NCI-H2107 (cell line): Measurements from ENCODE around the gene RALGAPA1.

Source experiments
- DNase-seq: peaks from one replicate; lab custom pipeline; 2025; lab: John Stamatoyannopoulos, UW

Gene RALGAPA1

GRCh38 chr14:35535483-35536112 is 273.5 kb downstream of the RALGAPA1 start:
- no peak for DNase-seq

GRCh38 chr14:35534873-35535482 is 274.1 kb downstream of the RALGAPA1 start:
- DNase-seq, result no peak

- no peak for DNase-seq
These were observed 274.8 kb downstream of the RALGAPA1 start for GRCh38 chr14:35534208-35534872.

GRCh38 chr14:35533357-35534207 is 275.5 kb downstream of the RALGAPA1 start, which contains the start of gene INSM2:
Gene INSM2 (plus strand): TSS chr14:35534164. CDS start chr14:35534253, 89 bp downstream.
- DNase-seq, result peak; percentile 74

GRCh38 chr14:35532783-35533356 is 276.2 kb downstream of the RALGAPA1 start:
- DNase-seq, result no peak

GRCh38 chr14:35531960-35532747 is 276.9 kb downstream of the RALGAPA1 start:
- no peak for DNase-seq

GRCh38 chr14:35526962-35527361 is 282.1 kb downstream of the RALGAPA1 start:
- DNase-seq, result no peak

- DNase-seq, result no peak
These were observed 283.4 kb downstream of the RALGAPA1 start for GRCh38 chr14:35525695-35526094.

GRCh38 chr14:35519986-35520385 is 289.1 kb downstream of the RALGAPA1 start:
- DNase-seq, result no peak

GRCh38 chr14:35515916-35516315 is 293.2 kb downstream of the RALGAPA1 start:
- DNase-seq, result no peak

GRCh38 chr14:35512765-35513164 is 296.3 kb downstream of the RALGAPA1 start:
- no peak for DNase-seq

GRCh38 chr14:35509846-35510245 is 299.2 kb downstream of the RALGAPA1 start:
- no peak for DNase-seq

- no peak for DNase-seq
These were observed 302.2 kb downstream of the RALGAPA1 start for GRCh38 chr14:35506927-35507326.

- DNase-seq, result no peak
These were observed 302.6 kb downstream of the RALGAPA1 start for GRCh38 chr14:35506461-35506860.

GRCh38 chr14:35504260-35504659 is 304.8 kb downstream of the RALGAPA1 start:
- DNase-seq, result no peak

GRCh38 chr14:35503646-35504045 is 305.4 kb downstream of the RALGAPA1 start:
- no peak for DNase-seq

GRCh38 chr14:35499180-35499579 is 309.9 kb downstream of the RALGAPA1 start:
- no peak for DNase-seq

GRCh38 chr14:35495278-35495677 is 313.8 kb downstream of the RALGAPA1 start:
- DNase-seq, result no peak

- no peak for DNase-seq
These were observed 316.5 kb downstream of the RALGAPA1 start for GRCh38 chr14:35492569-35493014.
